Activated T-helper 1 cell treated with Interleukin-2 at 50 U/mL for 16 hours (primary cell): ENCODE data around the gene GRM7.

Source experiments
- DNase-seq: peaks from one replicate; pipeline ENCODE4 v3.0.0-alpha.2; 2020; ENCODE audit warnings: low read depth

GRM7 gene

GRCh38 chr3:7504886-7505775 is 644.2 kb downstream of the GRM7 start:
- DNase-seq = no peak

GRCh38 chr3:7506606-7507180 is 645.8 kb downstream of the GRM7 start:
- no peak for DNase-seq

- no peak for DNase-seq
Measured at GRCh38 chr3:7508821-7509220, 647.9 kb downstream of the GRM7 start.

DNA sequence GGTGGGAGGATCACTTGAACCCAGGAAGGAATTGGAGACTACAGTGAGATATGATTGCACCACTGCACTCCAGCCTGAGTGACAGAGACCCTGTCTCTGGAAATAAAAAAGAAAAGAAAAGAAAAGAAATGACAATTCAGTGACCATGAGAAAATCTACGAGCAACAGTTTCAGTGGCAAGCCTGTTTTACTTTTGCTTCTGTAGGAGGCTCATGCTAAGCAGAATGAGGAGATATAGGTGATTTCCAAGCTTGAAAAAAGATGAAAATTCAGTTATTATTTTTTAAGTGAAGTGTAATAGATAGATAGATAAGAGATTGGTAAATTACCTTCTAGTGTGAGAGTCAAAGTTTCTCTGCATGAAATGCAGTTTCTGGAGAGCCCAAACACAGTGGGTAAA is 651.1 kb downstream of the GRM7 start:
- no peak for DNase-seq

GRCh38 chr3:7518026-7518425 is 657.1 kb downstream of the GRM7 start:
- DNase-seq = no peak

DNA sequence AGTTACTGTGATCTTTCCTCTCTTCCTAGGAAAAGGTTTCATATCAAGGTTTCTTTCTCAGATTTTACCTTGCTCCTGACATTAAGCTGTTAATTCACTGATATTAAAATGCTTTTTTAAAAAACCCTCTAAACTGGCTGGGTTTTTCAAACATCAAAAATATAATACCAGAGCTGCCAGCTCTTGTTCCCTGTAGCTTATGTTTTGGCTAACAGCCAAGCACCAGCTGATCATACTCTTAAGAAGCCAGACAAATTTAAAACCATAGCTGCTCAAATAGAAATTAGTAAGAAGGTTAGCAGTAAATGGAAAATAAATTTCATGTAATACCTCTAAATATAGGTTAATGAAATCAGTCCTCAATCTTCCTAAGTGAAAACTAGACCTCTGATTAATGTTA is 657.5 kb downstream of the GRM7 start:
- DNase-seq = no peak

- DNase-seq = no peak
Measured at GRCh38 chr3:7520059-7520458, 659.1 kb downstream of the GRM7 start.

DNA sequence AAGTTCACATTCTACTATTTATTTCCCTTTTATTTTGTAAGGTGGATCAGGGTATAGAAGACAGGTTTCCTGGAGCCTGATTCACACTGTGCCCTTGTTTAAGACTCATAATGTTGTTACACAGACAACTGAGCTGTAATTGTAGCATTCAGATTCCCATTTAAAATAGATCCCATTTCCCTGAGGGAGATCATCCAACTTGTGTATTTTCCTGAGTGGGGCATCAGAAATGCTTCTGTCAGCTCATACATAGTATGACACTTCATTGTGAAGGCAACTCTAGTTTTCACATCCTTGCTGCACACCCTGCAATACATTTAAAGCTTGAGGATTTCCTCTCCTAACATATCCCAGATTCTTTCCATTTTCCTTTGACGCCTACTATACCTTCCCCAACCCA is 659.7 kb downstream of the GRM7 start:
- DNase-seq = no peak

GRCh38 chr3:7536510-7536909 is 675.6 kb downstream of the GRM7 start:
- no peak for DNase-seq

GRCh38 chr3:7536921-7537320 is 676.0 kb downstream of the GRM7 start:
- no peak for DNase-seq

GRCh38 chr3:7543294-7543880 is 682.5 kb downstream of the GRM7 start:
- DNase-seq = no peak

DNA sequence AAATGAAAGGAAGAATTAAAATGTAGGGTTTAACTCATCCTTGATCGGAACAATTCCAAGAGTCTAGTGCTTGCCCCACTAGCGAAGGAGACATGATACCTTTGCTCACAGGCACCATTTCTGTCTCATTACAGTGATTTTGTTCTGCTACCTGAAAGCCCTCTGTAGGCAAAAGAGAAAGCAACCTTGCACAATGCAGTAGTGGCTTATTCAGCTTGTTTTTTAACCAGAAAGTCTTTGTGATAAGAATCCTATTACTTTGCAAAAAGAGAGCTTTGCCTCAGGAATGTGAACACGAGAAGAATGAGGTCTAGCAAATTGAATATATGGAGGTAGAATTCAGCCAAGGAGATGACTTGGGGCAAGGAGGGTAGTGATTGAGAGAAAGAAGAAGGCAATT is 684.4 kb downstream of the GRM7 start:
- DNase-seq = no peak

- DNase-seq = no peak
Measured at GRCh38 chr3:7546253-7546652, 685.3 kb downstream of the GRM7 start.

- no peak for DNase-seq
Measured at GRCh38 chr3:7547826-7548225, 686.9 kb downstream of the GRM7 start.

DNA sequence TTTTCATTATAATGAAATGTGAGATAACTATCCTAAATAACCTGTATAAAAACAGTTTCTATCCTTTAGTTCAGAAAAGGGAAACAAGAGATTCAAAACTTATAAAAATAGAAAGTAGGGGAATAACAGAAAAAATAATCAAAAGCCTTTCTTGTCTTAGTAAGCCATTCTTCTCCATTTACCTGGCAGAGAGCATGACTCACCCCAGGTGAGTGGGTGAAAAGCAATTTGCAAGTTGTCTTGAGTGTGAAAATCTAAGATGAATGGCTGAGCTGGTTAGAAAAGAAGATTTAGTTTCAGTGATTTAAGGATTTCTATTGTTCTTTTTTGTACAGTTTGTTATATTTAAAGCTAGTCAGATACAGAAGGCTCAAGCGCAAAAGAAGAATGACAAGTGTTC is 702.0 kb downstream of the GRM7 start:
- DNase-seq = no peak

GRCh38 chr3:7565574-7565973 is 704.7 kb downstream of the GRM7 start:
- no peak for DNase-seq

GRCh38 chr3:7567160-7567559 is 706.2 kb downstream of the GRM7 start:
- DNase-seq = no peak

- no peak for DNase-seq
Measured at GRCh38 chr3:7568526-7569184, 707.7 kb downstream of the GRM7 start.

- DNase-seq = no peak
Measured at GRCh38 chr3:7573330-7573729, 712.4 kb downstream of the GRM7 start.

DNA sequence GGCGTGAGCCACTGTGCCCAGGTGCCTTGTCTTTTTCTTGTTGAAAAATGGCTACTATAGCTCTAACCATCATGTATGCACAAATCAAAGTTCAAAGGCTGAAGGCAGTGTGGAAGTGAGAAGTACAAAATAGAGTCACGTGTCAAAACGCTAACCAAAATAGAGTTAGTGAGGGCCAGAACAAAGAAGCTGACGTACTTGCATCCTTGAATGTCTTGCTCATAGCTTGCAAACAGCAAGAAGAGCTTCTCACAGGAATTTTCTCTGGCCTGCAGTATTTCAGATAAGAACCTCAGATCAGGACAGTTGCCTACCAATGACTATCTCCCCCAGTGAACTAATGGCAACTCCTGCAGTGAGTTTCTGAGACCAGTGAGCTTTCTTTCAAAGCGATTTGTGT is 713.5 kb downstream of the GRM7 start:
- no peak for DNase-seq

- no peak for DNase-seq
Measured at GRCh38 chr3:7576071-7576470, 715.2 kb downstream of the GRM7 start.

DNA sequence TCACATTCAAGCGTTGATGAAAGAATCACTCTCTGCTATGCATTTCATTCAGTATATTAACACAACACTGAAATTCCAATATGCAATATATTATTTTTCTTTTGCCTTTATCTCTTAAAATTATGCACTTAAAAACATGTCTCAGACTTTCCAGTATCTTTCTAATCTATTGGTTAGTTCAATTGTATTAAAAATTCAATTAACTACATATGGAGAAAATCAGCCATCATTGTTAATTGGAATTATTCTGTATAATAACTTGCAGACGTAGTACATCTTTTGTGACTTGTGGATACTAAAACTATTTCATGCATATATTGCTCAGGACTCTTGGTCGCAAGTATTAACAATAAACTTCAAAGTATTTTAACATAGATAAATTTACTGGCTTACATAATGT is 715.6 kb downstream of the GRM7 start:
- no peak for DNase-seq

DNA sequence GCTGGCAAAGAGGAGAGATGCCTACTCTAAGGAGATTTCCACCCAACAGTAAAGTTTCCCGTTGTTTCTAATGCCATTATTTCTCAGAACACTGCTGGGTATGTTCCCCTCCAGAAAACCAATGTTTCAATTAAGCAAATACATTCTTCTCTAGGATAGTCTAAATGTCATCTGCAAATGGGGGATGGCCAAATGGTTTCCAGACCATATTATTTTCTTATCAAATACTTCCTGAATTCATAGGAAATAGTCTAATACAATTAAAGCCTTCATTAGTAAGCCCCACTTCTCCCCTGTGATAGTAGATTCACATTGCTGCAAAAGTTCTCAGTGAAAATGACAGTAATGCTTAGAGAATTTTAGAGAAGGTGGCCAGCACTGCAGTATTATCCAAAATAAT is 716.6 kb downstream of the GRM7 start:
- DNase-seq = no peak
